ENCODE data around the gene MAMDC2. TPM values are rescaled to one million over a fixed set of nuclear protein-coding genes. Genes with fewer than 3 reads are reported as not detected.

Gene MAMDC2
- total RNA-seq, 4 donors from 2014 or later = 15.8 to 19.6 (median 18.4) TPM

GRCh38 chr9:70217029-70217428, 173.4 kb downstream of the MAMDC2 start:
- DNase-seq = no peak
- no peaks in the 10 kb centered on the region for H3K4me1 ChIP-seq
- no peak overlapping the region for H3K27ac ChIP-seq
- TF ChIP-seq, protein P1, sequence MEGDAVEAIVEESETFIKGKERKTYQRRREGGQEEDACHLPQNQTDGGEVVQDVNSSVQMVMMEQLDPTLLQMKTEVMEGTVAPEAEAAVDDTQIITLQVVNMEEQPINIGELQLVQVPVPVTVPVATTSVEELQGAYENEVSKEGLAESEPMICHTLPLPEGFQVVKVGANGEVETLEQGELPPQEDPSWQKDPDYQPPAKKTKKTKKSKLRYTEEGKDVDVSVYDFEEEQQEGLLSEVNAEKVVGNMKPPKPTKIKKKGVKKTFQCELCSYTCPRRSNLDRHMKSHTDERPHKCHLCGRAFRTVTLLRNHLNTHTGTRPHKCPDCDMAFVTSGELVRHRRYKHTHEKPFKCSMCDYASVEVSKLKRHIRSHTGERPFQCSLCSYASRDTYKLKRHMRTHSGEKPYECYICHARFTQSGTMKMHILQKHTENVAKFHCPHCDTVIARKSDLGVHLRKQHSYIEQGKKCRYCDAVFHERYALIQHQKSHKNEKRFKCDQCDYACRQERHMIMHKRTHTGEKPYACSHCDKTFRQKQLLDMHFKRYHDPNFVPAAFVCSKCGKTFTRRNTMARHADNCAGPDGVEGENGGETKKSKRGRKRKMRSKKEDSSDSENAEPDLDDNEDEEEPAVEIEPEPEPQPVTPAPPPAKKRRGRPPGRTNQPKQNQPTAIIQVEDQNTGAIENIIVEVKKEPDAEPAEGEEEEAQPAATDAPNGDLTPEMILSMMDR (IDR thresholded peaks at IDR 0.05) = no peak
- TF ChIP-seq POLR2A (IDR thresholded peaks at IDR 0.05) = no peak
- 90% methylated on average over 16 of the region's 16 CpGs for WGBS, 2 donors
- intact Hi-C loops (cut with DNase I) = no loop called here
- H3K27me3 ChIP-seq = no peaks in the 10 kb centered on the region
- H3K9me3 ChIP-seq = no peaks in the 10 kb centered on the region
- H3K36me3 ChIP-seq = no peaks in the 10 kb centered on the region
- H3K4me3 ChIP-seq (replicated peaks in 1 of 3) = no peak overlapping the region

GRCh38 chr9:70218767-70219166, 175.1 kb downstream of the MAMDC2 start:
- H3K9me3 ChIP-seq = no peaks in the 10 kb centered on the region
- no peak for TF ChIP-seq POLR2A (IDR thresholded peaks at IDR 0.05)
- TF ChIP-seq, protein P1 (IDR thresholded peaks at IDR 0.05) = no peak
- H3K27ac ChIP-seq = no peak overlapping the region
- H3K4me3 ChIP-seq (replicated peaks in 1 of 3) = no peak overlapping the region
- 84 to 85% methylated on average over 1 of the region's 1 CpG for WGBS, 2 donors
- H3K36me3 ChIP-seq = no peaks in the 10 kb centered on the region
- intact Hi-C loops (cut with DNase I) = no loop called here
- no peak for DNase-seq
- no peaks in the 10 kb centered on the region for H3K27me3 ChIP-seq
- H3K4me1 ChIP-seq = no peaks in the 10 kb centered on the region

- H3K27me3 ChIP-seq = no peaks in the 10 kb centered on the region
- intact Hi-C loops (cut with DNase I) = no loop called here
- 93 to 100% methylated on average over 1 to 2 of the region's 2 CpGs for WGBS, 2 donors
- no peaks in the 10 kb centered on the region for H3K9me3 ChIP-seq
- no peak overlapping the region for H3K4me3 ChIP-seq (replicated peaks in 1 of 3)
- TF ChIP-seq, protein P1 (IDR thresholded peaks at IDR 0.05) = no peak
- no peak for TF ChIP-seq POLR2A (IDR thresholded peaks at IDR 0.05)
- no peaks in the 10 kb centered on the region for H3K4me1 ChIP-seq
- H3K27ac ChIP-seq = no peak overlapping the region
- no peak for DNase-seq
- H3K36me3 ChIP-seq = no peaks in the 10 kb centered on the region
These were observed 176.6 kb downstream of the MAMDC2 start for GRCh38 chr9:70220216-70220615.

- Histone ChIP-seq H3K4me3 (replicated peaks in 1 of 3) (no peak overlapping the region), H3K36me3 (no peaks in the 10 kb centered on the region), H3K9me3 (no peaks in the 10 kb centered on the region), H3K27ac (no peak overlapping the region), H3K27me3 (no peaks in the 10 kb centered on the region), H3K4me1 (no peaks in the 10 kb centered on the region)
- 80 to 82% methylated on average over 1 of the region's 1 CpG for WGBS, 2 donors
- DNase-seq = no peak
- no peak for TF ChIP-seq POLR2A (IDR thresholded peaks at IDR 0.05)
- TF ChIP-seq, protein P1 (IDR thresholded peaks at IDR 0.05) = no peak
- intact Hi-C loops (cut with DNase I) = no loop called here
These were observed 178.7 kb downstream of the MAMDC2 start for GRCh38 chr9:70222354-70222753.

DNA sequence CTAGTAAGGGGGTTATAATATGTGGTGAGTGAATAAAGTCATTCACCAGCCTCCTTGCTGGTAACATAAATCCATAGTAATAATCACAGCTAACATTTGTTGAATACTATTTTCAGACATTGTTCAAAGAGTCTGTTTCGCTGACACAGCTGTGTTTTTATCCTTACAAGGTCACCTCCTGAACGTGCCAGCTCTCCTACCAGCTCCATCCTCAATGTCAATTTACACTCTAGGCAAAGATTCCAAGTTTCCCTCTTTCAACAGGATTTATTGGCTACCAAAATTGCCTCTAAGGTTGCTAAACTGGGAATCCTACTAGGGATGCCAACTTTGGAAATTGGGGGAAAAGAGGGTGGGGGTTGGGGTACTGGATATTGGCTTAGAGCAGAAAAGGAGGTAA, 184.5 kb downstream of the MAMDC2 start:
- Histone ChIP-seq H3K9me3 (no peaks in the 10 kb centered on the region), H3K4me3 (replicated peaks in 1 of 3) (no peak overlapping the region), H3K4me1 (peaks cover 19 to 20% of the 10 kb centered on the region in 2 donors), H3K27ac (no peak overlapping the region), H3K27me3 (no peaks in the 10 kb centered on the region), H3K36me3 (no peaks in the 10 kb centered on the region)
- WGBS, 2 donors = 64 to 87% methylated on average over 2 of the region's 2 CpGs
- DNase-seq = no peak
- intact Hi-C loops (cut with DNase I) = no loop called here
- TF ChIP-seq POLR2A (IDR thresholded peaks at IDR 0.05) = no peak
- TF ChIP-seq, protein P1 (IDR thresholded peaks at IDR 0.05) = no peak

All from thyroid gland (tissue), 4 donors.